HEK293T (cell line): ENCODE data around the gene SCO1.

Experiments
- ELF4 ChIP-seq: fragments of 450-650 bp; IDR thresholded peaks from 2 replicates; pipeline ENCODE4 v1.6.1; 2017; ENCODE audit warnings: antibody characterized with exemption
- LEF1 ChIP-seq: fragments of 450-650 bp; IDR thresholded peaks from 2 replicates; pipeline ENCODE4 v1.6.1; 2017; ENCODE audit warnings: mild to moderate bottlenecking, borderline replicate concordance
- NFRKB ChIP-seq: fragments of 450-650 bp; IDR thresholded peaks from 2 replicates; pipeline ENCODE4 v1.6.1; 2016; ENCODE audit warnings: mild to moderate bottlenecking, moderate library complexity
- SP1 ChIP-seq: fragments of 450-650 bp; IDR thresholded peaks from 2 replicates; pipeline ENCODE4 v1.6.1; 2017

DNA sequence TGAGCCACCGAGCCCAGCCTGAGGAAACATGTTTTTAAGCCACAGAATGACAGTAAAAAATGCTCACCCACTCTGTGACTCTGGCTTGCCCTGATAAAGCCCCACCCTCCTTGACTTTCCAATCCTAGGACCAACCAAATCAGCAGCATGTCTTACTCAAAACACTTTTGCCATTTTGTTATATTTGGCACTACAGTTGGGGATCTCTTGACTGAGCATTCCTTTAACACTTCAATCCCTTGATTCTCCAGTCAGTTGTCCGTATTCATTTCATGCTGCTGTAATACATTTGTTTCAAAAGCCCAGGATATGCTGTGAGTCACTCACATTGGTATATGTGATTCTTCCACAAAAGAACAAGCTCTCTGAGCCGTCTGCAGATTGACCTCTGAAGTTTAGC, 48.4 kb downstream of the SCO1 start:
- TF ChIP-seq ELF4 (no peak), SP1 (no peak), LEF1 (no peak), NFRKB (no peak)
